Esophagus (tissue), 2 donors: ENCODE data around the gene UBR2. TPM values are rescaled to one million over a fixed set of nuclear protein-coding genes. Genes with fewer than 3 reads are reported as not detected.

Source experiments
- polyA plus RNA-seq, 2 donors: library from polyadenylated mRNA; stranded (reverse); fragments of 200-250 nt; gene quantifications; one replicate each; pipeline ENCODE4 v1.2.3, GENCODE V29; 2013
- donor health status: healthy with polysubstance abuse.
- donor health status: Bipolar disorder and iron deficiency.

UBR2 gene
- polyA plus RNA-seq, 2 donors = 5.5 to 7.7 TPM

Other genes starting within 250 kb of the UBR2 start
- 1 to 10 TPM; 4.6 to 8.1 TPM for gene TRERF1, start 112.1 kb upstream of the UBR2 start, polyA plus RNA-seq
- gene PRPH2, start 158.6 kb downstream of the UBR2 start, polyA plus RNA-seq = under 1 TPM; 0.14 to 0.21 TPM
- gene TBCC, start 182.1 kb downstream of the UBR2 start, polyA plus RNA-seq = 10 to 100 TPM; 17.7 to 18.4 TPM
- 1 to 10 TPM; 2.4 to 3.0 TPM for gene BICRAL, start 218.0 kb downstream of the UBR2 start, polyA plus RNA-seq